ENCODE data around the gene ASH1L.
"Not testable (repeated sequence)": the region's sequence is repeated elsewhere in the genome, so short reads cannot be mapped to it uniquely, and the experiment has no call there.

The ASH1L gene

DNA sequence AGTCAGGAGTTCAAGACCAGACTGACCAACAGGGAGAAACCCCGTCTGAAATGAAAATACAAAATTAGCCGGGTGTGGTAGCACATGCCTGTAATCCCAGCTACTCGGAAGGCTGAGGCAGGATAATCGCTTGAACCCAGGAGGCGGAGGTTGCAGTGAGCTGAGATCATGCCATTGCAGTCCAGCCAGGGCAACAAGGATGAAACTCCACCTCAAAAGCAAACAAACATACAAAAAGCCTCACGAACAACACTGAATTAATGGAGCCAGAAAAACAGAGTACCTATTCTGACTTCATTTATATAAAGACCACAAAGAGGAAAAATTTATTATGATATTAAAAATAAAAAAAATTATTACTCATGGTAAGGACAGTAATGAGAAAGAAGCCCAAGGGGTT lies 75.7 kb downstream of the ASH1L start:
- not testable (repeated sequence) for DNase-seq

GRCh38 chr1:155485945-155486344 lies 76.7 kb downstream of the ASH1L start:
- no peak for DNase-seq

DNA sequence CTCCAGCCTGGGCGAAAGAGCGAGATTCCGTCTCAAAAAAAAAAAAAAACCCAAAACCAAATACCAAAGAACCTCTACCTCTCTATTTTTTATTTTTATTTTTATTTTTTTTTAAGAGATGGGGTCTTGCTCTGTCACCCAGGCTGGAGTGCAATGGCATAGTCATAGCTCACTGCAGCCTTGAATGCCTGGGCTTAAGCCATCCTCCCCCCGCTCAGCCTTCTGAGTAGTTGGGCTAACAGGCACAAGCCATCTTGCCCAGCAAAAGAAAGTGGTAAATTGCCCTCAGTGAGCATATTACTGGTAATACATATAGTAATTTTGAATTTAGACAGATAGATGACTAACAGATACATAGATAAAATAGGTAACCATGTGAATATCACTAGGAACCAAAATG lies 77.4 kb downstream of the ASH1L start:
- no peak for DNase-seq

DNA sequence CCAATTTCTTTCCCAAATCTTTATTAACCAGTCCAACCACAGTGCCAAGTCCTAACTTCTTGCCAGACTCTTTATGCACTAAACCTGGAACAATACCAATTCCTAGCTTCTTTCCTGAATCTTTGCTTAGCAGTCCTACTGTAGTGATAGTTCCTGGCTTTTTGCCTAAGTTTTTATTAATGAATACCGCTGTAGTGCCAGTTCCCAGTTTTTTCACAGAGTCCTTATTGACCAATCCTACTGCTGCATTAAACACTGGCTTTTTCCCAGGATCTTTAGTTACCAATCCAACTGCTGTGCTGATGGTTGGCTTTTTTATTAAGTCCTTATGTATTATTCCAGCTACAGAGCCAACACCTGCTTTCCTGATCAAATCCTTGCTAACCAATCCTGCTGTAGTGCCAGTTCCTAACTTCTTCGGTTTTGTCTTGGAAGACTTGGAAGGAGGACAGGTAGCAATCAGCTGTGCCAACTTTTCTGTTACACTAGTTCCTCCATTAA lies 80.8 kb downstream of the ASH1L start:
- DNase-seq = no peak

DNA sequence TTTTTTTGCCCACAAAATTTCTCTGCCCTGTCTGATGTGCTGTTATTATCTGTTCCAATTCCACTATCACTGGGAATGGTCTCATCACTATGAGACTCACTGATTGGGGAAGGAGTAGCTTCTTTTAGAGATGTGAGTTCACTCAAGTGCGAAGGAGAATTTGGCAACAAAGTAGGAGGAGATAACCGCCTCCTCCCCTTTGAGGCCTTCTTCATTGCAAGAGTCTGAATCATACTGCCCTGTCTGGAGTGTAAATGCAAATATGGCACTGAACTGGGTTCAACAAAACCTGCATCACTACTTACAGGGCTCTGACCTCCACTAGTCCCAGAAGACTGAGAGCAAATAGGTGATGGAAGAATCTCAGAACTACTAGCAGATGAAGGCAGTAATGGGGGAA lies 83.4 kb downstream of the ASH1L start:
- DNase-seq = no peak

DNA sequence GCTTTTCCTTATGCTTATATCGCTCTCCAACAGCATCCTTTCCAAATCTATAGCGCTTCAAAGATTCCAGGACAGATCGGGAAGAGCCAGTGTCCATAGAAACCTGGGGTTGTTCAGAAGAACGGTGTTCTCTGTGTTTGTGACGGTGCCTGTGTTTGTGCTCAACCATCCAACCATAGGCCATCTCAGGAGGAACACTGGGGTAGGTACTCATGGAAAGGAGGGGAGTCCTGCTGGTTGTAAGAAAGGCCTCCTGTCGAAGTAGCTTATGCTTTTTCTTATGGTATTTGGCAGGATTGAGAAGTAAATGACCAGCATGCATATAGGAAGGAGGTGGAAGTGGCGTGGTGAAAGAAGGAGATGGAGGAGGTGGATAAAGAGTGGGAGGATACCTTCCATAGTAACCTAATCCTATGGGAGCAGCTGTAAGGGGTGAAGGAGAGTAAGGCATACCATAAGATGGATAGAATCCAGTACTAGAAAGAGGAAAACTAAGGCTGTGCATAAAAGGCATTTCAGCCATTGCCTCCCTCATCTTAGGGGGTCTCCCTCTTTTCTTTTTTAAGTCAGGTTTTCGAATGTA lies 84.2 kb downstream of the ASH1L start:
- DNase-seq = no peak

DNA sequence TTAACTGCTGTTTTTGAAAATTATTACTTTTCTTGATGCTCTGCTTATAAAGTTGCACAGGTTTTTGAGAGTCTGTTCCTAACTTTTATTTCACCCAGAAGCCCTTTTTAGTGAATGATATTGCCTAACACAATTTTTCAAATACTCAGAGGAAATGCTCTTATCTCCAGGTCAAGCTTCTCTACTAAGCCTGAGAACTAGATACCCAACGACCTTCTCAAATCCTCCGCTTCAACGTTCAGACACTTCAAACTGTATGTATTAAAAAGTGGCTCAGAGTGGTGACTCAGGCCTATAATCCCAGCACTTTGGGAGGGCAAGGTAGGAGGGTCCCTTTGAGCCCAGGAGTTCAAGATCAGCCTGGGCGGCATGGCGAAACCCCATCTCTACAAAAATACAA lies 88.5 kb downstream of the ASH1L start:
- no peak for DNase-seq

DNA sequence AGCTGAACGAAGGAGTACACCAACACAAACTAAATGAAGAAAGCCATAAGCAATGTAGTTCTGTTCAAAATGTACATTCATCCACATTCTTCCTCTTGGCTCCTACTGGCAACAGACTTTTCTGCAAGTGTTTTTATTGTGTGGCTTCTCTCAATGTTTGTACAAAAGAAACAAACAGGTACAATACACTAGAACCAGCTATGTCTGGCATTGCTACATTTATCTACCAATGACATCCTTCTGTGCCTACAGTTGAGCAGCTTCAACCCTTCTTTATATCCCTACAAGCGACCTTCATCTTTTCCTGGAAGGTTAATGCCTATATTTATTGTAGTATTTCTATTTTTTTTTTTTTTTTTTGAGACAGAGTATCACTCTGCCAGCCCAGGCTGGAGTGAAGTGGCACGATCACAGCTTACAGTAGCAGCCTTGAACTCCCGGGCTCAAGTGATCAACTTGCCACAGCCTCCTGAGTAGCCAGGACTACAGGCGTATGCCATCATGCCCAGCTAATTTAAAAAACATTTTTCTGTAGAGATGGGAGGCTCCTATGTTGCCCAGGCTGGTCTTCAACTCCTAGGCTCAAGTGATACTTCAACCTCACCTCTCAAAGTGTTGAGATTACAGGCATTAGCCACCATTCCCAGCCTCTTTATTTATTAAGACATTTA lies 89.3 kb downstream of the ASH1L start:
- no peak for DNase-seq

- no peak for DNase-seq
Observed at GRCh38 chr1:155472491-155473083, 90.0 kb downstream of the ASH1L start.

- no peak for DNase-seq
Observed at GRCh38 chr1:155471891-155472290, 90.7 kb downstream of the ASH1L start.

GRCh38 chr1:155471026-155471425 lies 91.6 kb downstream of the ASH1L start:
- DNase-seq = no peak

DNA sequence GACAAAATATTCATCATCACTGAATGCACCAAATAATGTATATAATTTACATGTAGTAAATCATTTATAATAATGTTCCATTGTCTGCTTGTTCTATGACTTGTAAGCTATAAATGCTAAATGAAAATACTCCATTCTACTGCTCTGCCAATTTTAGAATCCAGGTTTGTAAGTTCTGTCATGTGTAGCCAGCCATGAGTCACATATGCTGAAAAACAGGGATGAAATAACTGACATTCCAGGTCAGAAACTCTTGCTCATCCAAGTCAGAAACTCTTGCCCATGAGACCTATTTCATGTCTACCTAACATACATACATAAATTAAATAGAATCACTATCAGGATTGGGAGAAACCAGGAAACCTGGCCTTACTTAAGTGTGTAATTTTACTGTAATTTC lies 95.6 kb downstream of the ASH1L start:
- DNase-seq = no peak

DNA sequence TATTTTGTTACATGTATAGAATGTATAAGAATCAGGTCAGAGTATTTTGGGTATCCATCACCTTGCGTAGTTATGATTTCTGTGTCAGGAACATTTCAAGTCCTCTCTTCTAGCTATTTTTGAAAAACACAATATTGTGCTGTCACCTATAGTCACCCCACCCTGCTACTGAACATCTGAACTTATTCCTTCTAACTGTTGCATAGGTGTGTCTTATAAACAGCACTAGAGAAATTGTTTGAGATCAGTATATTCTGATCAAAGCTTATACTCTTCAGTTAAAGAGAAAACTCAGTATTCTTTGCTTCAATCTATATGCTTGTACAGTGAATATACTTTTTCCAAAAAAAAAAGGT lies 96.0 kb downstream of the ASH1L start:
- DNase-seq = no peak

DNA sequence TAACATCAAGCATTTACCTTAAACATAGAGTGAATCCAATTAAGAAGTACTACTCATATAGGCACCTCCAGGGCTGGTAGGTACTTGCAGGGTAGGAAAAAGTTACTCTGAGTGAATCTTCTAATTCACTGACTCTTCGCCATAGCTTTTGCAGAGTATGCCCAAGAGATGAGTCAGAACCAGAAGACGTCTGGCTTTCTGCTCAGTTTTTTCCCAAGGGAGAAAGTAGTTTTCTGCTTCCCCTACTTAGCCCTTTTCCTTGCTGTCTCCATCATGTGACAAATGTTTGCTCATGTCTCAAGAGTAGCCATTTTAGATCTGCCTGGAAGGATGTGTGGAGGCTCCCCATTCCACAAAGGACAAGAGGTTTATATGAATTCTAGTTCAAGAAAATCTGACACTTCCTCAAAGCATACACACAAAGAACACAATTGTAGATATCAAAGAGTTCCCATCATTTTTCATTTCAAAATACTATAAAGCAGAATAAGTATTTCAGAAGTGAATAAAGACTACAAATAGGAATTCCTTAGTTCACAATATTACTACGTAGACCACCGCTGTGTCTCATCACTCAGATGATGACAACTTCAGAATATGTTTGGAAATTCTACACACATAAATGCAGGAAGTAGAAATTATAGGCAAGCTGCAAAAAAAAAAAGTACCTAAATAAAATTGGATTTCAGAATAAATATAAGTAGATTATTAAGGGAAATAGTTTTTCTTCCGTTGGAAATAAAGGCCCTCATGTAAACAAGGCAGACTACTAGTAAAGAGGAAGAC lies 98.5 kb downstream of the ASH1L start:
- DNase-seq = no peak

- DNase-seq = no peak
Observed at GRCh38 chr1:155458111-155458510, 104.5 kb downstream of the ASH1L start.

DNA sequence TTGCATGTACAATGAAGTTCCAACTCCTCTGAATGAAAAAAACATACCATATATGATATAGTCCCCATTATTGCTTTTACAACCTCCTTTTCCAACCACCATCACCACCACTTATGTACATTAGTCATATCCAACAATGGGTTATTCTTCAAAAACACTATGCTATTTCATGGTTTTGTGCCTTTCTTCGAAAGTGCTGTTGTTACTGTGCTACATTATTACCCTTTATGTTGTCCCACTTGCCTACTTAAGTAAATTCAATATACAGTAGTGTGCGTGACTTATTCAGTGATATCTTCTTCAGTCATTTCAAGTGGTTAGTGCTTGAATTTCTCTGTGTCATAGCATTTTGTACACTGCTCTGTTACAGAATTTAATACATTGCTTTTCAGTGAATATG lies 105.3 kb downstream of the ASH1L start:
- DNase-seq = no peak

DNA sequence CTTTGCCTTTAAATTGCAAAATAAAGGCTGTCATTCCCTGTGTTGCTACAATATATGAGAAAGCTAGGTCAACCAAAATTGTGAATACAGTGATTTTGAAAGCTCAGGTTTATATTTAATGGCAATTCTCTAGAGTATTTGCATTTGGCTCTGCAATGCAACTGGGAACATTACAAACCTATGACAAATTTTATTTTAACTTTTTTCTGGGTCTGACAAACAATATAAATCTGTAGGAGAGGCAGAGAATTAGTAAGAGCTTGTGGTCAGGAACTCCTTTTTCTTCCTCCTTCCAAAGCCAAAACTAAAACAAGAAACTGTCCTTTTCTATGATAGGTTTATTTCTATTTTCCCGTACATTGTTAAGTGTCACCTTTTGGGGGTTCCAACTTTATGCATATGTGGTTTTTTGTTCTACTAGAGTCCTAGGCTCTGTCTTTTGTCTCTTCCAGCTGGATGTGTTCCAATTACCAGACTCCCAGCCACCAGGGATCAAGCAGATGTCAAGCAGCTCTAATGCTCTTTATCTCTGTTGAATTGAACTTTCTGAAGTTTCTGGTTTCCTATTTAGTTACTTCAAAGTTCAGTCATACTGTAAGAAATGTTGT lies 106.9 kb downstream of the ASH1L start:
- no peak for DNase-seq

DNA sequence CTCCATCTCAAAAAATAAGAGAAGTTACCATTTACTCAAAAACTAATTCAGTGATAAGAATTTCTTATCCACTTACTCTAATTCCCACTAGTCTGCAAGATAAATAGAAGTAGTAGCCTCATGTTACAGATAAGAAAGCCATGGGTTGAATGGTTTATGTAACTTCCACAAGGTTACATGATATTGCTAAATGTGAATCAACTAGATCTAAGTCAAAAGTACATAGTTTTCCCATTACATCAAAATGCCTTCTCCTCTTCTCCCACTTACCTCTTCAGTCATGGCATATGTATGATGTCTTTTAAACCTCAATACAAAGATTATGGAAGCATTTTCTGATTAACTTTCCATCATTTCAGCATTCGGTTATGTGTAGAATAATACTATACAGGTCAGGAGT lies 108.5 kb downstream of the ASH1L start:
- DNase-seq = no peak

DNA sequence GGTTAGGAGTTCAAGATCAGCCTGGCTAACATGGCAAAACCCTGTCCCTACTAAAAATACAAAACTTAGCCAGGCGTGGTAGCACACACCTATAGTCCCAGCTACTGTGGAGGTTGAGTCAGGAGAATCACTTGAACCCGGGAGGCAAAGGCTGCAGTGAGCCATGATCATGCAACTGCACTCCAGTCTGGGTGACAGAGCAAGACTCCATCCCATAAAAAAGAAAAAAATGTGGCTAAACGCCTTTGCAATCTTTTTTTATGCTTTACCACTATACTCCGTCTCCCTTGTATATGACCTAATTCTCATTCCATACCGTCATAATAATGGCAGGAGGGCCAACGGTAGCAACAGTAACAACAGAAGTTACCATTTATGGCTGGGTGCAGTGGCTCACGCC lies 109.5 kb downstream of the ASH1L start:
- DNase-seq = no peak

GRCh38 chr1:155451199-155451598 lies 111.4 kb downstream of the ASH1L start:
- DNase-seq = no peak

DNA sequence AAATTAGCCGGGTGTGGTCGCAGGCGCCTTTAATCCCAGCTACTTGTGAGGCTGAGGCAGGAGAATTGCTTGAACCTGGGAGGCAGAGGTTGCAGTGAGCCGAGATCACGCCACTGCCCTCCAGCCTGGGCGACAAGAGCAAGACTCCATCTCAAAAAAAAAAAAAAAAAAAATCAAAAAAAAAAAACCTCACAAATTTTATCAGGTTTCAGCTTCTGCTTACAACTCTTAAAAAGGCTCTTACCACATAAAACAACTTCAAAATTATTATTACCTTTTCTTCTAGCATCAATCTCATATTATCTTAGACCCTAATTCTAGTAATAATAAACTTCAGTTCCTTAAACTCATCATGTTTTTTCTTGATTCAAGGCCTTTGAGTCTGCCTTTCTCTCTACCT lies 120.2 kb downstream of the ASH1L start:
- not testable (repeated sequence) for DNase-seq

DNA sequence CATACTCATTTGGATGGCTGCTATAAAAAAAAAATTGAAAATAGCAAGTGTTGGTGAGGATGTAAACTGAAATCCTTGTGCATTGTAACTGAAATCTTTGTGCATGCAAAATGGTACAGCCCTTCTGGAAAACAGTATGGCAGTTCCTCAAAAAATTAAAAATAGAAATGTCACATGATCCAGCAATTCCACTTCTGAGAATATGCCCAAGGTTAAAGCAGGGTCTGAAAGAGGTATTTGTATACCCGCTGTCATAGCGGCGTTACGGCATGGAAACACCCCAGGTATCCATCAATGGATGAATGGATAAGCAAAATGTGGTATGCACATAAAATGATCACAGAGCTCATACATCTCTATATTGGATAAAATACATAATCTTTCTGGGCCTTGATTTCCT lies 125.2 kb downstream of the ASH1L start:
- DNase-seq = no peak

- not testable (repeated sequence) for DNase-seq
Observed at GRCh38 chr1:155433831-155434389, 128.7 kb downstream of the ASH1L start.

Data from bone marrow (tissue), 2 donors.